ENCODE measurements around the gene SMAP2.

SMAP2 gene

GRCh38 chr1:40390857-40391256 is 17.3 kb downstream of the SMAP2 start:
- DNase-seq (ENCODE audit: low read depth) = no peak

- no peak for DNase-seq (ENCODE audit: low read depth)
Observed at GRCh38 chr1:40391688-40392145, 18.2 kb downstream of the SMAP2 start.

GRCh38 chr1:40392221-40392620 is 18.7 kb downstream of the SMAP2 start:
- DNase-seq (ENCODE audit: low read depth) = no peak

GRCh38 chr1:40393173-40393572 is 19.6 kb downstream of the SMAP2 start:
- DNase-seq (ENCODE audit: low read depth) = no peak

- DNase-seq (ENCODE audit: low read depth) = no peak
Observed at GRCh38 chr1:40394491-40395172, 21.1 kb downstream of the SMAP2 start.

GRCh38 chr1:40395190-40396175 is 22.0 kb downstream of the SMAP2 start:
- DNase-seq (ENCODE audit: low read depth) = no peak

- no peak for DNase-seq (ENCODE audit: low read depth)
Observed at GRCh38 chr1:40396420-40396819, 22.9 kb downstream of the SMAP2 start.

- no peak for DNase-seq (ENCODE audit: low read depth)
Observed at GRCh38 chr1:40397258-40397657, 23.7 kb downstream of the SMAP2 start.

GRCh38 chr1:40399984-40400704 is 26.6 kb downstream of the SMAP2 start:
- DNase-seq (ENCODE audit: low read depth) = no peak

- no peak for DNase-seq (ENCODE audit: low read depth)
Observed at GRCh38 chr1:40401473-40402201, 28.1 kb downstream of the SMAP2 start.

- peak; percentile 17 for DNase-seq (ENCODE audit: low read depth)
Observed at GRCh38 chr1:40404670-40405462, 31.3 kb downstream of the SMAP2 start.

GRCh38 chr1:40405812-40406211 is 32.3 kb downstream of the SMAP2 start:
- DNase-seq (ENCODE audit: low read depth) = no peak

- no peak for DNase-seq (ENCODE audit: low read depth)
Observed at GRCh38 chr1:40407453-40407852, 33.9 kb downstream of the SMAP2 start.

- no peak for DNase-seq (ENCODE audit: low read depth)
Observed at GRCh38 chr1:40409467-40409866, 35.9 kb downstream of the SMAP2 start.

GRCh38 chr1:40411294-40411693 is 37.8 kb downstream of the SMAP2 start:
- DNase-seq (ENCODE audit: low read depth) = no peak

GRCh38 chr1:40411843-40412242 is 38.3 kb downstream of the SMAP2 start:
- DNase-seq (ENCODE audit: low read depth) = no peak

- DNase-seq (ENCODE audit: low read depth) = no peak
Observed at GRCh38 chr1:40413527-40414252, 40.2 kb downstream of the SMAP2 start.

GRCh38 chr1:40414331-40414730 is 40.8 kb downstream of the SMAP2 start:
- no peak for DNase-seq (ENCODE audit: low read depth)

GRCh38 chr1:40416709-40417108 is 43.2 kb downstream of the SMAP2 start:
- no peak for DNase-seq (ENCODE audit: low read depth)
